ENCODE data around the gene BCAS4.

BCAS4 gene

DNA sequence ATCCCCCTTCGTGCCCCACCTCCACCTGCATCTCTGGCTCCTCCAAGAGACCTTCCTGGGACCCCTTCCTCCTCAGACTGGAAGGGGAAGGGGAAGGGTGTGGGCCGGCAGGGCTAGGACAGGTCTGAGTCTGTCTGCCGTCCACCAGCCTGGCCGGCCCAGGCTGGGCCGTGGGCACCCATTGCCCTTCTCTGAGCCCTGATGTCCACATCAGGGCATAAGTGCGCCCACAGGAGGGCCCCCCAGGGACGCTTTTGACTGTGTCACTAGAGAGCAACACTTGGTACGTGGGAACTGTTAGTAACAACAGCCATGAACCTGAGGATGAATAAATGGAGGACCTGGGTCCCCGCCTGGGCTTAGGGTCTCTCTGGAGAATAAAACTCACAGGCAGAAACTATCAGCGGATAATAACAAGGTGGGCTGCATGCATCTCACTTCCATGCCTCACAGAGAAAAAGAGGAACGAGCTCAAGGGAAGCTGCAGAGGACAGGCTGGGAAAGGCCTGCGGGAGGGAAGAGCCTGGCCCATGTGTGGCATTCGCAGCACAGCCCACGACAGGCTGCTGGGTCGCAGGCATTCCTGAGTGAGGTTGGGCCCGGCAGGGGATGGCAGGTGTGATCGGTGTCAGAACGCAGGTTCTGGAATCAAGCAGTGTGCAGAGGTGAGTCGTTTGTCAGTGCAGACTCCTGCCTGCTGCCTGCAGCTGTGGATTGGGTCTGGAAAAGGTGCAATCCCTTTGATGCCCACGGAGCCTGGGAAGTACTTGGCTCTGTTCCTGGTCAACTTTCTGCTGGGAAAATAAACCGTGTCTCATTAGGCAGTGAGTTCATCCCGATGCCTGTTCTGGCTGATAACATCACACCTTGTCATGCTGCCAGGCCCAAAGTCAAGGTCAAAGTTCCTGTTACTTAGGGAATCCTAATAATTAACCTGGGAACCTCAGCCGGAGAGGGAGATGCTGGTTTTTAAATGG, 60.9 kb downstream of the BCAS4 start:
- Histone ChIP-seq H3K4me3 (ENCODE audit: insufficient read depth, low read depth, low read length) (no peak overlapping the region), H3K4me1 (ENCODE audit: control insufficient read depth, insufficient read depth, low read length) (peaks cover 4% of the 10 kb centered on the region), H3K27me3 (ENCODE audit: control insufficient read depth, insufficient read depth, low read length, poor library complexity, severe bottlenecking) (no peaks in the 10 kb centered on the region), H3K9me3 (ENCODE audit: control insufficient read depth, low read length) (no peaks in the 10 kb centered on the region), H3K36me3 (ENCODE audit: control insufficient read depth, insufficient read depth, low read length) (no peaks in the 10 kb centered on the region), H3K27ac (ENCODE audit: insufficient read depth, low read depth, low read length, poor library complexity, severe bottlenecking) (no peak overlapping the region)
- 80% methylated on average over 23 of the region's 23 CpGs for WGBS, 2 experiments

DNA sequence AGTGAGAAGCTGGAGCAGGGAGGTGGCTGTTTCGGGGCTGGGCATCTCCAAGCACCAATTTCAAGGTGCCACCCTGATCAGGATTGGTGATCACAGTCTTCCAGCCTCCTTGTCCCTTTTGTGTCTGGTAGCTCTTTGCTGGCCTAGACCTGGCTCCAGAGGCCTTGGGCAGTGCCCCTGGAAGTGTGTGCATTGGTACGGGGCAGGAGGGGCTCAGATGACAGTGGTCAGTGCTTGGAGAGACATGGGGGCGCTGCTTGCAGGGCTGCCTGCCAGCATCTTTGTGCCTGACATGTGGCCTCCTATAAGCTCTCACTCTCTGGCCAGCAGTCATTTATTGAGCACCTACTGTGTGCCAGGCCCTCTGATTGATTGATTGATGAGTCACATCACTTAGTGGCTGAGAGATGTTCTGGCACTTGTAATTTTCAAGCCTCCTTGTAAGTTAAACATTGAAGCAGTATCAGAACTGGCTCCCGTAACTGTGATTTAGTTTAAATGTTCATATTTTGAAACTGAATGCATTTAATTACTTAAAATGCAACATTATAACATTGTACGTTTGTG, 61.7 kb downstream of the BCAS4 start:
- no peaks in the 10 kb centered on the region for H3K9me3 ChIP-seq (ENCODE audit: control insufficient read depth, low read length)
- H3K27me3 ChIP-seq (ENCODE audit: control insufficient read depth, insufficient read depth, low read length, poor library complexity, severe bottlenecking): no peaks in the 10 kb centered on the region
- H3K27ac ChIP-seq (ENCODE audit: insufficient read depth, low read depth, low read length, poor library complexity, severe bottlenecking): no peak overlapping the region
- H3K36me3 ChIP-seq (ENCODE audit: control insufficient read depth, insufficient read depth, low read length): no peaks in the 10 kb centered on the region
- no peak overlapping the region for H3K4me3 ChIP-seq (ENCODE audit: insufficient read depth, low read depth, low read length)
- 96 to 98% methylated on average over 4 to 5 of the region's 5 CpGs for WGBS, 2 experiments
- H3K4me1 ChIP-seq (ENCODE audit: control insufficient read depth, insufficient read depth, low read length): peaks cover 3% of the 10 kb centered on the region

DNA sequence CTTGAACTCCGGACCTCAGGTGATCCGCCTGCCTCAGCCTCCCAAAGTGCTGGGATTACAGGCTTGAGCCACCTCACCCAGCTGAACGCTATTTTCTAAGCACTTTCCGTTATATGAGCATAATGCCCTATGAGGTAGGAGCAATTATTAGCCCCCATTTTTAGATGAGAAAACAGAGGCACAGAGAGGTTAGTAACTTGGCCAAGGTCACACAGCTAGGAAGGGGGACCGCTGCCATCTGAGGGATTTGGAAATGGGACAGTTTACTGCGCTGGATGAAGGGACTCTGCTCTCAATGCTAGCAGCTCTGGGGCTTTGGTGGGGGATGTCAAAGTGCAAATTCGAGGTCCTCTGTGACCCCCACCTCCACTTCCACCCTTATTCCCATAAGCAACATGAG, 62.5 kb downstream of the BCAS4 start:
- no peaks in the 10 kb centered on the region for H3K27me3 ChIP-seq (ENCODE audit: control insufficient read depth, insufficient read depth, low read length, poor library complexity, severe bottlenecking)
- H3K9me3 ChIP-seq (ENCODE audit: control insufficient read depth, low read length): no peaks in the 10 kb centered on the region
- 92 to 94% methylated on average over 7 of the region's 7 CpGs for WGBS, 2 experiments
- H3K4me3 ChIP-seq (ENCODE audit: insufficient read depth, low read depth, low read length): no peak overlapping the region
- H3K36me3 ChIP-seq (ENCODE audit: control insufficient read depth, insufficient read depth, low read length): no peaks in the 10 kb centered on the region
- no peak overlapping the region for H3K27ac ChIP-seq (ENCODE audit: insufficient read depth, low read depth, low read length, poor library complexity, severe bottlenecking)
- H3K4me1 ChIP-seq (ENCODE audit: control insufficient read depth, insufficient read depth, low read length): no peaks in the 10 kb centered on the region

GRCh38 chr20:50858525-50858924, 63.7 kb downstream of the BCAS4 start:
- Histone ChIP-seq H3K9me3 (ENCODE audit: control insufficient read depth, low read length) (no peaks in the 10 kb centered on the region), H3K36me3 (ENCODE audit: control insufficient read depth, insufficient read depth, low read length) (no peaks in the 10 kb centered on the region), H3K27me3 (ENCODE audit: control insufficient read depth, insufficient read depth, low read length, poor library complexity, severe bottlenecking) (no peaks in the 10 kb centered on the region), H3K4me3 (ENCODE audit: insufficient read depth, low read depth, low read length) (no peak overlapping the region), H3K27ac (ENCODE audit: insufficient read depth, low read depth, low read length, poor library complexity, severe bottlenecking) (no peak overlapping the region), H3K4me1 (ENCODE audit: control insufficient read depth, insufficient read depth, low read length) (no peaks in the 10 kb centered on the region)
- WGBS, 2 experiments: 96 to 97% methylated on average over 4 to 5 of the region's 5 CpGs

DNA sequence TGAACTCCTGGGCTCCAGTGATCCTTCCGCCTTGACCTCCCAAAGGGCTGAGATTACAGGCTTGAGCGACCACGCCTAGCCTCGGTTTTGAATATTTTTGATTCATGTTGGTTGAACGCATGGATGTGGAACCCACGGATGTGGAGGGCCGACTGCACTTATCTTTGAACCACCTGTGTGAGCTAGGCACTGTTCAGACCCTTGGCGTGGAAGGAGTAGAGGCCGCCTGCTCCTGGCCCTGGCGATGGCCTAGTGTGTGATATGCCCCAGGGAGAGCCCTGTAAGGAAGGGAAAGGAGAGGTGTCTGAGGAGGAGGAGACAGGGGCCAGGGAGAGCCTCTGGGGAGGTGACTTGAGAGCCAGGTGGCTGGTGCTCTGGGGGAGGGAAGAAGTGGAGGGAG, 64.3 kb downstream of the BCAS4 start:
- no peak overlapping the region for H3K4me3 ChIP-seq (ENCODE audit: insufficient read depth, low read depth, low read length)
- no peaks in the 10 kb centered on the region for H3K9me3 ChIP-seq (ENCODE audit: control insufficient read depth, low read length)
- no peaks in the 10 kb centered on the region for H3K4me1 ChIP-seq (ENCODE audit: control insufficient read depth, insufficient read depth, low read length)
- H3K36me3 ChIP-seq (ENCODE audit: control insufficient read depth, insufficient read depth, low read length): no peaks in the 10 kb centered on the region
- no peaks in the 10 kb centered on the region for H3K27me3 ChIP-seq (ENCODE audit: control insufficient read depth, insufficient read depth, low read length, poor library complexity, severe bottlenecking)
- no peak overlapping the region for H3K27ac ChIP-seq (ENCODE audit: insufficient read depth, low read depth, low read length, poor library complexity, severe bottlenecking)
- 93 to 97% methylated on average over 10 of the region's 10 CpGs for WGBS, 2 experiments

GRCh38 chr20:50861012-50861411, 66.2 kb downstream of the BCAS4 start:
- Histone ChIP-seq H3K27me3 (ENCODE audit: control insufficient read depth, insufficient read depth, low read length, poor library complexity, severe bottlenecking) (no peaks in the 10 kb centered on the region), H3K4me3 (ENCODE audit: insufficient read depth, low read depth, low read length) (no peak overlapping the region), H3K27ac (ENCODE audit: insufficient read depth, low read depth, low read length, poor library complexity, severe bottlenecking) (no peak overlapping the region), H3K36me3 (ENCODE audit: control insufficient read depth, insufficient read depth, low read length) (no peaks in the 10 kb centered on the region), H3K9me3 (ENCODE audit: control insufficient read depth, low read length) (no peaks in the 10 kb centered on the region), H3K4me1 (ENCODE audit: control insufficient read depth, insufficient read depth, low read length) (peaks cover 6% of the 10 kb centered on the region)
- WGBS, 2 experiments: 82 to 85% methylated on average over 12 of the region's 12 CpGs

DNA sequence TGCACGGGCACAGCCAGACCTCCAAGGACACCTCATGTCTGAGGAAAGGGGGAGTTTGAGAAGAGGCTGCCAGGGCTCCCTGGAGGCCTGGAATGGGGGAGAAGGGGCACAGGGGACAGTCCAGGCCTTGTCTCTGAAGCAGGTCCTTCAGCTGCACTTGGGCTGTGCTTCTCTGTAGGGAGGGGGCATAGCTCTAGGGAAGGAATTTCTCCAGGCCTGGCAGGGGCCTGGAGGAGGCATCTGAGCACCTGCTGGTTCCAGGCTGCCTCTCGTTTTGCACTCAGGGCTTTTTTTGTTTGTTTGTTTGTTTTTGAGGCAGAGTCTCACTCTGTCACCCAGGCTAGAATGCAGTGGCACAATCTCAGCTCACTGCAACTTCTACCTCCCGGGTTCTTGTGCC, 67.7 kb downstream of the BCAS4 start:
- H3K27ac ChIP-seq (ENCODE audit: insufficient read depth, low read depth, low read length, poor library complexity, severe bottlenecking): no peak overlapping the region
- H3K36me3 ChIP-seq (ENCODE audit: control insufficient read depth, insufficient read depth, low read length): no peaks in the 10 kb centered on the region
- H3K4me3 ChIP-seq (ENCODE audit: insufficient read depth, low read depth, low read length): no peak overlapping the region
- no peaks in the 10 kb centered on the region for H3K27me3 ChIP-seq (ENCODE audit: control insufficient read depth, insufficient read depth, low read length, poor library complexity, severe bottlenecking)
- 44 to 50% methylated on average over 3 of the region's 3 CpGs for WGBS, 2 experiments
- peaks cover 6% of the 10 kb centered on the region for H3K4me1 ChIP-seq (ENCODE audit: control insufficient read depth, insufficient read depth, low read length)
- H3K9me3 ChIP-seq (ENCODE audit: control insufficient read depth, low read length): no peaks in the 10 kb centered on the region

DNA sequence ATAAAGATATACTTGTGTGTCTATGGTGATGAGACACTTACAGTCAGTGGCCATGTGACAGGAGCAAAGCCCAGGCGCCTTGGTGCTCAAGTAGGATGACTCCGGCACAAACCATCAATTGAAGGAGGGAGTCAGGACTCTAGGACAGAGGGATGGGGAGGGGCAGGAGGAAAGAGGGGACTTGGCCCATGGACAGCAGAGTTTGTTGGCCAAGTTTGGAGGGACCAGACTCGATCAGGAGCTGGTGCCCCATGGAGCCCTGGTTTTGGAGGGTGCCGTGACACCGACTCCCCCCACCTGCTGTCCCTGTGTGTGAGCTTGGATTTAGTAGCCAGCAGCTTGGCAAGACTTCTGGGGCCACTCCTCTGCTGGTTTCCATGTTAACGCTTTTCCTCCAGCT, 70.3 kb downstream of the BCAS4 start:
- H3K9me3 ChIP-seq (ENCODE audit: control insufficient read depth, low read length): no peaks in the 10 kb centered on the region
- no peaks in the 10 kb centered on the region for H3K27me3 ChIP-seq (ENCODE audit: control insufficient read depth, insufficient read depth, low read length, poor library complexity, severe bottlenecking)
- H3K36me3 ChIP-seq (ENCODE audit: control insufficient read depth, insufficient read depth, low read length): no peaks in the 10 kb centered on the region
- no peak overlapping the region for H3K27ac ChIP-seq (ENCODE audit: insufficient read depth, low read depth, low read length, poor library complexity, severe bottlenecking)
- H3K4me3 ChIP-seq (ENCODE audit: insufficient read depth, low read depth, low read length): no peak overlapping the region
- WGBS, 2 experiments: 92 to 93% methylated on average over 6 of the region's 6 CpGs
- peaks cover 7% of the 10 kb centered on the region for H3K4me1 ChIP-seq (ENCODE audit: control insufficient read depth, insufficient read depth, low read length)

DNA sequence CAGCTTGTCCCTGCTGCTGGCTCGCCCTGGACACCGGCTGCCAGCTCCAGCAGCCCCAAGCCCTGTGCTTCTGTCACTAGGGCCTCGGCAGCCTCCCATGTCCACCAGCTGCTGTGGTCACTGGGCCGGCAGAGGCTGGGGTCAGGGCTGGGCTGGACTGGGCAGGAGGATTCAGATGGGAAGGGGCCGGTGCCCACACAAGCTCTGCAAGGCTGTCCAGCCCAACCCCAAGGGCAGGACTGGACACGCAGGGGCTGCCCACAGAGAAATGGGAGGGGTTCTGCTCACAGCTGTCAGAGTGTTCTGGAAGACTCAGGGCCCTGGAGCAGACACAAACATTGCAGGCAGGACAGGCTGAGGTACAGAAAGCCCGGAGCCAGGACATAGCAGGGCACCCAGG, 70.7 kb downstream of the BCAS4 start:
- H3K4me1 ChIP-seq (ENCODE audit: control insufficient read depth, insufficient read depth, low read length): peaks cover 11% of the 10 kb centered on the region
- no peak overlapping the region for H3K27ac ChIP-seq (ENCODE audit: insufficient read depth, low read depth, low read length, poor library complexity, severe bottlenecking)
- H3K27me3 ChIP-seq (ENCODE audit: control insufficient read depth, insufficient read depth, low read length, poor library complexity, severe bottlenecking): no peaks in the 10 kb centered on the region
- no peaks in the 10 kb centered on the region for H3K36me3 ChIP-seq (ENCODE audit: control insufficient read depth, insufficient read depth, low read length)
- no peaks in the 10 kb centered on the region for H3K9me3 ChIP-seq (ENCODE audit: control insufficient read depth, low read length)
- WGBS, 2 experiments: 89 to 91% methylated on average over 7 of the region's 7 CpGs
- H3K4me3 ChIP-seq (ENCODE audit: insufficient read depth, low read depth, low read length): no peak overlapping the region

- Histone ChIP-seq H3K27me3 (ENCODE audit: control insufficient read depth, insufficient read depth, low read length, poor library complexity, severe bottlenecking) (no peaks in the 10 kb centered on the region), H3K27ac (ENCODE audit: insufficient read depth, low read depth, low read length, poor library complexity, severe bottlenecking) (no peak overlapping the region), H3K9me3 (ENCODE audit: control insufficient read depth, low read length) (no peaks in the 10 kb centered on the region), H3K4me3 (ENCODE audit: insufficient read depth, low read depth, low read length) (no peak overlapping the region), H3K4me1 (ENCODE audit: control insufficient read depth, insufficient read depth, low read length) (peaks cover 17% of the 10 kb centered on the region), H3K36me3 (ENCODE audit: control insufficient read depth, insufficient read depth, low read length) (no peaks in the 10 kb centered on the region)
- 92 to 93% methylated on average over 12 of the region's 12 CpGs for WGBS, 2 experiments
Observed at GRCh38 chr20:50866036-50866685, 71.3 kb downstream of the BCAS4 start.

Data from ectodermal cell (in vitro differentiated cells).